Measurements from ENCODE around the gene CLP1. TPM values are rescaled to one million over a fixed set of nuclear protein-coding genes. Genes with fewer than 3 reads are reported as not detected.

The CLP1 gene
- polyA plus RNA-seq, 1 of the 3 experiments (the other 2 are of a cell fraction), result 18.1 TPM

GRCh38 chr11:57637626-57638004 is 19.9 kb upstream of the CLP1 start:
- no peaks in the 10 kb centered on the region; the same call in 1 of the 2 replicates for H3K27me3 ChIP-seq (ENCODE audit: insufficient read depth)
- peak; percentile 62 for DNase-seq
- peaks cover 3% of the 10 kb centered on the region for H3F3A ChIP-seq (replicated peaks; ENCODE audit: insufficient read depth)
- peak overlapping the region; percentile 66 to 81; a peak in 2 of 4 replicates for H3K27ac ChIP-seq (ENCODE audit: low read depth in 2 of 2, low read length in 1 of 2)
- H3K36me3 ChIP-seq (replicated peaks in 1 of 2; ENCODE audit: control insufficient read depth in 1 of 2, insufficient read depth in 2 of 2, low read length in 1 of 2), result peaks cover 0 to 3% of the 10 kb centered on the region in 2 experiments
- ChIA-PET POLR2A (interaction anchor here (1.0 to 1.8 kb wide), 2 partner anchors 39 to 70 kb away, joined by 4 to 11 read pairs; partner anchors contain the start of gene UBE2L6), CTCF (interaction anchor here (1.1 to 17.7 kb wide), 3 partner anchors 17 to 111 kb away, joined by 3 to 326 read pairs (median 4); partner anchors contain the start of gene UBE2L6)
- H3K4me2 ChIP-seq, result peak overlapping the region; percentile 99
- peaks cover 44% of the 10 kb centered on the region for H3K79me2 ChIP-seq (ENCODE audit: insufficient read depth)
- peaks cover 14 to 18% of the 10 kb centered on the region in 2 experiments; a peak in 3 of 4 replicates for H3K4me1 ChIP-seq (ENCODE audit: control insufficient read depth in 1 of 2, insufficient read depth in 2 of 2, low read depth in 1 of 2, low read length in 1 of 2)
- no peaks in the 10 kb centered on the region for H3K9me2 ChIP-seq
- peaks cover 28% of the 10 kb centered on the region for H4K20me1 ChIP-seq (ENCODE audit: insufficient read depth)
- TF ChIP-seq NRF1 (IDR thresholded peaks at IDR 0.05; ENCODE audit: low read depth, low read length) (no peak), TCF12 (IDR thresholded peaks at IDR 0.05) (no peak), FOSL2 (IDR thresholded peaks at IDR 0.05; ENCODE audit: borderline replicate concordance, low read depth) (no peak), GABPA (IDR thresholded peaks at IDR 0.05; ENCODE audit: low read depth) (no peak), MEF2A (IDR thresholded peaks at IDR 0.05; ENCODE audit: borderline replicate concordance, low read depth) (no peak), RCOR1 (IDR thresholded peaks at IDR 0.05; ENCODE audit: low read length) (no peak; the same call in 1 of the 2 replicates), REST (IDR thresholded peaks at IDR 0.05; ENCODE audit: low read depth, low read length) (no peak), NFIC (IDR thresholded peaks at IDR 0.05; ENCODE audit: borderline replicate concordance) (no peak), RAD21 (IDR thresholded peaks at IDR 0.05; ENCODE audit: low read length) (no peak), USF2 (IDR thresholded peaks at IDR 0.05; ENCODE audit: borderline replicate concordance, low read depth, low read length) (no peak), ZBTB33 (IDR thresholded peaks at IDR 0.05; ENCODE audit: borderline replicate concordance, low read depth) (no peak), TEAD4 (IDR thresholded peaks at IDR 0.05; ENCODE audit: borderline replicate concordance, insufficient read depth) (no peak), JUND (IDR thresholded peaks at IDR 0.05) (no peak), CTCF (IDR thresholded peaks at IDR 0.05) (no peak), MXI1 (IDR thresholded peaks at IDR 0.05; ENCODE audit: low read depth, low read length) (no peak), IRF3 (IDR thresholded peaks at IDR 0.05; ENCODE audit: low read depth, low read length) (no peak), CHD2 (IDR thresholded peaks at IDR 0.05; ENCODE audit: low read length, partially characterized antibody) (no peak), PBX3 (IDR thresholded peaks at IDR 0.05) (no peak), MAX (IDR thresholded peaks at IDR 0.05; ENCODE audit: low read depth) (no peak), FOXM1 (IDR thresholded peaks at IDR 0.05; ENCODE audit: low read depth) (no peak)
- H3K9ac ChIP-seq, result peak overlapping the region; percentile 99
- H2AFZ ChIP-seq (ENCODE audit: low read depth), result peak overlapping the region; percentile 99; the same call in 1 of the 2 replicates
- H3K9me3 ChIP-seq, result no peaks in the 10 kb centered on the region
- H3K4me3 ChIP-seq (ENCODE audit: low read depth in 2 of 2, low read length in 1 of 2), result peak overlapping the region; percentile 86 to 99
- WGBS (ENCODE audit: low lambda C conversion rate), result 61% methylated on average over 11 of the region's 18 CpGs
